HG02981 (cell line): Measurements from ENCODE around the gene SNCB.
"Not testable (repeated sequence)": the region's sequence is repeated elsewhere in the genome, so short reads cannot be mapped to it uniquely, and the experiment has no call there.

Experiments
- ATAC-seq: cut with Tn5 transposase; IDR thresholded peaks from one replicate; pipeline ENCODE4 v1.9.1; 2021; ENCODE audit warnings: mild to moderate bottlenecking, moderate library complexity; ENCODE audit not compliant: unreplicated experiment

Gene SNCB

GRCh38 chr5:176606032-176606431 lies 24.3 kb downstream of the SNCB start:
- ATAC-seq, result no peak

- no peak for ATAC-seq
Measured at GRCh38 chr5:176603091-176603490, 27.2 kb downstream of the SNCB start.

DNA sequence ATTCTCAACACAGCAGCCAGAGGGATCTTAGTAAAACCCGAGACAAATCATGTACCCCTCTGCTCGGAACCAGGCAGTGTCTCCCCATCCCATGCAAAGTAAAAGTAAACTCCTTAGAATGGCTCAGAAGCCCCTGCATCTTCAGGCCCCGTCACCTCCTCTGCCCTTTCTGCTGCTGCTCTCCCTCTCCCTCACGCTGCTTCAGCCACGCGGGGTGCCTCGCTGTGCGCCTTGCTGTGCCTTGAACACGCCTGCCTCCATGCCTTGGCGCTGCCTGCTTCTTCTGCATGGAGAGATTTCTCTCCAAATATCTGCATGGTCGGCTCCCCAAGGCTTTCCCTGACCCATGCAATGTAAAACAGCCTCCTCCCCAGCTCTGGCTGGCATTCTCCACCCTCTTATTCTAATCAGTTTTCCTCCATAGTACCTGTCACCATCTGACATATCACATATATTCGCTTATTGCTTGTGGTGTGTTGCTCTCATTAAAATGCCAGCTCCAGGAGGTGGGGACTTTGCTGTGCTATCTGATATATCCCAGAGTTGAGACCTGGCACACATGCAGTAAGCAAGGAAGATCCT lies 28.3 kb downstream of the SNCB start:
- no peak for ATAC-seq

DNA sequence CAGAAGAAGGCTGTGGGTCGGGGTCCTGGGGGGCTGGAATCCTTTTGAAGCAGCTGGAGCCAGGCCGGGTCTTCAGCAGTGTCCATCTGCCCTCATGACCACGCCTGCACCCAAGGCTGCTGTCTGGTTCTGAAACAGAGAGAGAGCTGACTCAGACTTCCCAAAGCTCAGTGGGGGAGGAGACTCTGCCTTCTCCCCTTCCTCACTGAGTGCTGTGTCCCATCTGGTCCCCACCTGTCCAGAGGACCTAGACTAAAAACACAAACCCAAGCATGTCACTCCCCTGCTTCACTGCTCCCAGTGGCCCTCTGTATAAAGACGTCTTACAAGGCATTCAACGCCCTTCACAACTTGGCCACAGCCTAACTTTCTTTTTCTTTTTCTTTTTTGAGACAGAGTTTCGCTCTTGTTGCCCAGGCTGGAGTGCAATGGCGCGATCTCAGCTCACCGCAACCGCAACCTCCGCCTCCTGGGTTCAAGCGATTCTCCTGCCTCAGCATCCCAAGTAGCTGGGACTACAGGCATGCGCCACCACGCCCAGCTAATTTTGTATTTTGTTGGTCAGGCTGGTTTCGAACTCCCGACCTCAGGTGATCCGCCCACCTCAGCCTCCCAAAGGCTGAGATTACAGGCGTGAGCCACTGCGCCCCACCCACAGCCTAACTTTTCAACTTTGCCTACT lies 30.4 kb downstream of the SNCB start:
- not testable (repeated sequence) for ATAC-seq

DNA sequence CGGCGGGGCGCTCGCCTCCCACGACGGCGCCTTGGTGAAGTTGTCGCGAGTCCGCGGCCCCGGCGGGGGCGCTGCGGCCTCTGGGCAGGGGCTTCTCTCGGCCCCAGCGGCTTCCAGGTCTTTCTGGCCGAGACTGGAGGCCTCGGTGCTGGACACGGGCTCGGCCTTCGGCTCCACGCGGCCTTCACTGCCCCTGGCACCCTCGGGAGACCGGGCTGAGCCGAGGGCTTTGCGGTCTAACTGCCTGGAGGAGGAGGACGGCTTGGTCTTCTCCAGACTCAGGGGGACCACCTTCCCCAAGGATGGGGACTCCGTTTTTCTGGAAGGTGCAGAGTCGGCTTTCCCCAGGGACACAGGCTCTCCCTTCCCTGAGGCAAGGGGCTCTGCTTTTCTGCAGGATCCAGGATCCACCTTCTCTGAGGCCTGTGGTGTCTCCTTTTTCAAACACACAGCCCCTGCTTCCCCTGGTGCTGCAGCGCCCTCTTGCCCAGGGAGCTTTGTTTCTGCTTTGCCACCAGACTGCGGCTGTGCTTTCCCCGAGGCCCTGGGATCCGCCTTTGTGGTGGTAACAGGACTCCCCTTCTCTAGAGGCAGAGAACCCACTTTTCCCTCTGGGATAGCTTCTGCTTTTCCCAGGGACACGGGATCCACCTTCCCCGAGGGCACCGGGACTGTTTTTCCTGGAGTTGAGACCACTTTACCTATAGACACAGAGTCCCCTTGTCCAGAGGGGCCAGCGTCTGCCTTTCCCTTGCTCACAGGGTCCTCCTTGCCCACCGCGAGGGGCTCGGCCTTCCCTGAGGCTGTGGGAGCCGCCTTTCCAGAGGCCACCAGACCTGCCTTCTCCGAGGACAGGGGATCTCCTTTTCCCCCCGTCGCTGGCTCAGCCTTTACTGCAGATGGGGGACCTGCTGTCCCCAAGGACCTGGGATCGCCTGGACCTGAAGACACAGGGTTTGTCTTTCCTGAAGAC lies 32.6 kb downstream of the SNCB start:
- ATAC-seq, result no peak

- ATAC-seq, result peak; percentile 67
Measured at GRCh38 chr5:176596689-176597416, 33.5 kb downstream of the SNCB start.

GRCh38 chr5:176596069-176596644 lies 34.2 kb downstream of the SNCB start:
- no peak for ATAC-seq

DNA sequence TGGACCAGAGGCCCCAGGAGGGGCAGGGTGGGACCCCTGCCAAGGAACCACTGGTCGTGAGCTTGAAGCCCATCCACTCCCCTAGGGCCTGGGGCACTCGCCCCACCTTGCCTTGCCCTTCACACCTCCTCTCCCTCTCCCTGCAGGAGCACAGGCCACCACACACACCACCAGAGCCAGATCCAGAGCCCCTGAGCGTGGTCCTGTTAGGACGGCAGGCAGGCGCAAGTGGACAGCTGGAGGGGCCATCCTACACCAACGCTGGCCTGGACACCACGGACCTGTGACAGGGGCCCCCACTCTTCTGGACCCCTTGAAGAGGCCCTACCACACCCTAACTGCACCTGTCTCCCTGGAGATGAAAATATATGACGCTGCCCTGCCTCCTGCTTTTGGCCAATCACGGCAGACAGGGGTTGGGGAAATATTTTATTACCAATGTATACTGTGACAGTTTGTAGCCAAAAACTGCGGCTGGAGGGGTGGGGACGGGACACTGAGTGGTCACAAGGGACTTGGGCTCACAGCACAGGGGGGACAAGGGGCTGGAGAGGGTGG lies 34.9 kb downstream of the SNCB start:
- no peak for ATAC-seq

- no peak for ATAC-seq
Measured at GRCh38 chr5:176594554-176594953, 35.8 kb downstream of the SNCB start.

DNA sequence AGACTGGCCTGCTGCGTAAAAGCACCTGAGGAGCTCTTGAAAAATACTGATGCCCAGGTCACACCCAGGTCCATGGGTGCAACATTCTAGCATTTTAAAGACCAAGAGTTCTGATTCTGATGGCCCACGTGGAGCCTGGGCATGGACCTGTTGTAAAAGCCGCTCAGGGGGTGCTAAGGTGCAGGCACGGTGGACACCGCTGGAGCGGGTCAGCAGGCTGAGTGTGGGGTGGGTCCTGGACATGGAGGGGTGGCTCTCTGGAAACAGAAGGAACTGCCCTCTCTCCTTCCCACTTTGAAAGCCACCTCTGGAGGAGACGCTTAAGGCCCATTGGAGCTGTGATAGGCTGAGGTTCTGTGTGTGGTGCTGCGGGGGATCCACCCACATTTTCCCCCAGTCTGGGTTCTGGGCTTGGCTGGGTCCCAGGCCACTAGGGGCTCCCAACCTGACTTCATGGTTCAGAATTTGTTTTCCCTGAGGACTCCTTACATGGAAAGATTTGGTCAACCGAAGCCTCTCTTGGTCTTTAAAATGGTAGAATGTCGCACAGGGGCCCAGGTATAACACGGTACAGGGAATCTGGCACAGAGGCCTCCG lies 37.0 kb downstream of the SNCB start:
- ATAC-seq, result no peak

DNA sequence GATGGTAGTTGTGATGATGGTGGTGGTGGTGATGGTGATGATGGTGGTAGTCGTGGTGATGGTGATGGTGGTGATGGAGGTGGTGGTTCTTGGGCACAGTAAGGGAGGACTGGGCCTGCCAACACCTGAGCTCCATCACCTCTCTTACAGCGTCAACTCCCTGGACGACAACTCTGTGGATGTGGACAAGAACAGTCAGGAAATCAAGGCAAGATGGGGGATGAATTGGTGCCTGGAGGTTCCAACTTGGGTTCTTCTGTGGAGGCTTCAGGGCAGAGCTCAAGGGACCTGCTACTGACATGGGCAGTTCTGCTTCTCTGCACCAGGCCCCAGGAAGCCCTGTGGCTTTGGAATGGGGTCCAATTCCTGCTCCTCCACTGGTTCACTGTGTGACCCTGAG lies 37.8 kb downstream of the SNCB start:
- ATAC-seq, result no peak

- not testable (repeated sequence) for ATAC-seq
Measured at GRCh38 chr5:176591667-176592066, 38.7 kb downstream of the SNCB start.

- ATAC-seq, result no peak
Measured at GRCh38 chr5:176590035-176590717, 40.2 kb downstream of the SNCB start.

- no peak for ATAC-seq
Measured at GRCh38 chr5:176589039-176589769, 41.1 kb downstream of the SNCB start.

- no peak for ATAC-seq
Measured at GRCh38 chr5:176588297-176588696, 42.0 kb downstream of the SNCB start.

- no peak for ATAC-seq
Measured at GRCh38 chr5:176587398-176587797, 42.9 kb downstream of the SNCB start.

DNA sequence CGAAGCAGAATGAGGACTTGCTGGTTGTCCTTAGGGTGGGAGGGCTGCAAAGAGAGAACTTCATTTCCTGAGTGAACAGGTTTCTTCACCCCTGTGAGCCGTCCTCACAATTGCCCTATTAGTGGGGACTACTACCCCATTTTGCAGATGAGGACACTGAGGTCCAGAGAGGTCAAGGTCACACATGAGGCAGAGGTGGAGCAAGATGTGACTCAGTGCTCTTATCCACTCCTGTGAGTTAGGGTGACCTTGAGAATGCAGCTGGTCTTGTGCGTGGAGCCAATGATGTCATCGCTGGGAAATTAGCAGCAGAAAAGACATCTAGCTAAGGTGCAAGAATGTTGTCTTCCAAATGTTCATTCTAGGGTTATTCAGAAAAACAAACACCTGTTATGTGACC lies 47.3 kb downstream of the SNCB start:
- ATAC-seq, result no peak

GRCh38 chr5:176581361-176581760 lies 49.0 kb downstream of the SNCB start:
- no peak for ATAC-seq

- ATAC-seq, result no peak
Measured at GRCh38 chr5:176579323-176579722, 51.0 kb downstream of the SNCB start.
